MM.1S (cell line): ENCODE measurements around the gene CT47C1.

Experiments used
- DNase-seq: peaks from one replicate; pipeline ENCODE4 v3.0.0-alpha.2; 2015
- H2AFZ ChIP-seq: fragments of 300-600 bp; sonication (generic); 2 replicates; pipeline ENCODE4 v1.6.0; 2016; ENCODE audit warnings: antibody characterized with exemption, low read length
- H3F3A ChIP-seq: fragments of 300-600 bp; sonication (generic); 2 replicates; pipeline ENCODE4 v1.6.1; 2016; ENCODE audit warnings: mild to moderate bottlenecking, antibody characterized with exemption, low read length, moderate library complexity, mixed read lengths; ENCODE audit not compliant: insufficient read depth
- H3K27ac ChIP-seq: fragments of 300-600 bp; sonication (generic); 2 replicates; pipeline ENCODE4 v1.5.1; 2016; ENCODE audit warnings: mild to moderate bottlenecking, low read length
- H3K27me3 ChIP-seq: fragments of 300-600 bp; sonication (generic); replicated peaks from 2 replicates; pipeline ENCODE4 v1.6.0; 2016; ENCODE audit warnings: low read length; ENCODE audit not compliant: insufficient read depth
- H3K36me3 ChIP-seq: fragments of 300-600 bp; sonication (generic); replicated peaks from 2 replicates; pipeline ENCODE4 v1.6.1; 2016; ENCODE audit warnings: mild to moderate bottlenecking, low read length, mixed read lengths; ENCODE audit not compliant: insufficient read depth
- H3K4me1 ChIP-seq: fragments of 300-600 bp; sonication (generic); 2 replicates; pipeline ENCODE4 v1.6.1; 2016; ENCODE audit warnings: low read length, mixed read lengths
- H3K4me2 ChIP-seq: fragments of 300-600 bp; sonication (generic); 2 replicates; pipeline ENCODE4 v1.6.0; 2016; ENCODE audit warnings: low read depth, low read length
- H3K4me3 ChIP-seq: fragments of 300-600 bp; sonication (generic); 2 replicates; pipeline ENCODE4 v1.5.1; 2016; ENCODE audit warnings: low read length, mixed read lengths
- H3K79me2 ChIP-seq: fragments of 300-600 bp; sonication (generic); 2 replicates; pipeline ENCODE4 v1.6.1; 2016; ENCODE audit warnings: mixed run types, low read length, mixed read lengths
- H3K9ac ChIP-seq: fragments of 300-600 bp; sonication (generic); 2 replicates; pipeline ENCODE4 v1.6.1; 2016; ENCODE audit warnings: low read length, mixed read lengths
- H3K9me2 ChIP-seq: fragments of 300-600 bp; sonication (generic); replicated peaks from 2 replicates; pipeline ENCODE4 v1.6.1; 2016; ENCODE audit warnings: mild to moderate bottlenecking, low read length, mixed read lengths; ENCODE audit not compliant: insufficient read depth
- H3K9me3 ChIP-seq: fragments of 300-600 bp; sonication (generic); replicated peaks from 2 replicates; pipeline ENCODE4 v1.6.1; 2016; ENCODE audit warnings: mild to moderate bottlenecking, low read length, mixed read lengths; ENCODE audit not compliant: insufficient read depth
- H4K20me1 ChIP-seq: fragments of 300-600 bp; sonication (generic); 2 replicates; pipeline ENCODE4 v1.6.1; 2016; ENCODE audit warnings: mild to moderate bottlenecking, low read length, moderate library complexity, mixed read lengths; ENCODE audit not compliant: insufficient read depth
- EZH2 ChIP-seq: fragments of 300-600 bp; sonication (generic); optimal IDR thresholded peaks from 2 replicates; pipeline ENCODE3; 2017; ENCODE audit warnings: low read depth, mild to moderate bottlenecking, antibody characterized with exemption, low read length, mixed read lengths
- EZH2phosphoT487 ChIP-seq: fragments of 300-600 bp; sonication (generic); IDR thresholded peaks from 2 replicates; pipeline ENCODE4 v1.6.1; 2018; ENCODE audit warnings: antibody characterized with exemption, low read length
- TF ChIP-seq, protein P1 (sequence below): fragments of 300-600 bp; sonication (generic); IDR thresholded peaks from 2 replicates; pipeline ENCODE4 v1.5.1; 2016; ENCODE audit warnings: antibody characterized with exemption, low read length, mixed read lengths

Gene CT47C1

DNA sequence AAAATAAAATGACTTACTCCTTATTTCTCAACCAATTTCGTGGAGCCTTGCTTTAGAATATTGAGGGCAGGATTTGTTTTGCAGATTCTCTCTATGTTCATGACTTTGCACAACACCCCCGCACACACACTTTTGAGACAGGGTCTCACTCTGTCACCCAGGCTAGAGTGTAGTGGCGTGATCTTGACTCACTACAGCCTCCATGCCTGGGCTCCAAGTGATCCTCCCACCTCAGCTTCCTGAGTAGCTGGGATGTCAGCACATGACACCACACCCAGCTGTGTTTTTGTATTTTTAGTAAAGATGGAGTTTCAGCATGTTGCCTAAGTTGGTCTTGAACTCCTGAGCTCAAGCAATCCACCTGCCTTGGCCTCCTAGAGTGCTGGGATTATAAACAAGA lies 12.0 kb downstream of the CT47C1 start:
- Histone ChIP-seq H2AFZ (no peak overlapping the region), H3K27me3 (no peaks in the 10 kb centered on the region), H3K36me3 (no peaks in the 10 kb centered on the region), H3F3A (no peaks in the 10 kb centered on the region), H3K4me2 (no peak overlapping the region), H3K9me2 (no peaks in the 10 kb centered on the region), H3K4me3 (no peak overlapping the region), H4K20me1 (no peaks in the 10 kb centered on the region), H3K27ac (no peak overlapping the region), H3K79me2 (no peaks in the 10 kb centered on the region), H3K9me3 (no peaks in the 10 kb centered on the region), H3K4me1 (no peaks in the 10 kb centered on the region), H3K9ac (no peak overlapping the region)
- TF ChIP-seq, protein P1, sequence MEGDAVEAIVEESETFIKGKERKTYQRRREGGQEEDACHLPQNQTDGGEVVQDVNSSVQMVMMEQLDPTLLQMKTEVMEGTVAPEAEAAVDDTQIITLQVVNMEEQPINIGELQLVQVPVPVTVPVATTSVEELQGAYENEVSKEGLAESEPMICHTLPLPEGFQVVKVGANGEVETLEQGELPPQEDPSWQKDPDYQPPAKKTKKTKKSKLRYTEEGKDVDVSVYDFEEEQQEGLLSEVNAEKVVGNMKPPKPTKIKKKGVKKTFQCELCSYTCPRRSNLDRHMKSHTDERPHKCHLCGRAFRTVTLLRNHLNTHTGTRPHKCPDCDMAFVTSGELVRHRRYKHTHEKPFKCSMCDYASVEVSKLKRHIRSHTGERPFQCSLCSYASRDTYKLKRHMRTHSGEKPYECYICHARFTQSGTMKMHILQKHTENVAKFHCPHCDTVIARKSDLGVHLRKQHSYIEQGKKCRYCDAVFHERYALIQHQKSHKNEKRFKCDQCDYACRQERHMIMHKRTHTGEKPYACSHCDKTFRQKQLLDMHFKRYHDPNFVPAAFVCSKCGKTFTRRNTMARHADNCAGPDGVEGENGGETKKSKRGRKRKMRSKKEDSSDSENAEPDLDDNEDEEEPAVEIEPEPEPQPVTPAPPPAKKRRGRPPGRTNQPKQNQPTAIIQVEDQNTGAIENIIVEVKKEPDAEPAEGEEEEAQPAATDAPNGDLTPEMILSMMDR = no peak
- DNase-seq = no peak

DNA sequence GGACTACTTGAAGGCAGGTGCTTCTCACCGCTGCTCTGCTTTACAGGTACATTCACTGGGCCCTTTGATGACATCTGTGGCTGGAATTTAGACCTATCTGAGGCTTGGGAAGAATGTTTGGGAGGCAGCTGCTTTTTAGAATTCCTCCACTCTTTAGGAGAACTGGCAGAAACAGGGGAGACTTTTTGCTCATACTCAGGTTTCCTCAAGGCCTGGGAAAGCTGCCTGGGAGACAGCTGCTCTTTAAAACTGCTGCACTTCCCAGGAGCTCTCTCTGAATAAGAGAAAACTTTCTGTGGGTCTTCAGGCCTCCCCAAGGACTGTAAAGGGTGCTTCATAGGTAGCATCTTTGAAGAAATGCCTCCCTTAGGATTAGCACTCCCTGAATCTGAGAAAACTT lies 14.3 kb downstream of the CT47C1 start:
- Histone ChIP-seq H3K4me1 (no peaks in the 10 kb centered on the region), H3K79me2 (no peaks in the 10 kb centered on the region), H3K9ac (no peak overlapping the region), H3K36me3 (no peaks in the 10 kb centered on the region), H2AFZ (no peak overlapping the region), H3F3A (no peaks in the 10 kb centered on the region), H3K9me2 (no peaks in the 10 kb centered on the region), H3K4me2 (no peak overlapping the region), H3K27ac (no peak overlapping the region), H3K27me3 (no peaks in the 10 kb centered on the region), H3K9me3 (no peaks in the 10 kb centered on the region), H3K4me3 (no peak overlapping the region), H4K20me1 (no peaks in the 10 kb centered on the region)
- TF ChIP-seq, protein P1 = no peak
- TF ChIP-seq EZH2phosphoT487 (no peak), EZH2 (no peak)
- no peak for DNase-seq

DNA sequence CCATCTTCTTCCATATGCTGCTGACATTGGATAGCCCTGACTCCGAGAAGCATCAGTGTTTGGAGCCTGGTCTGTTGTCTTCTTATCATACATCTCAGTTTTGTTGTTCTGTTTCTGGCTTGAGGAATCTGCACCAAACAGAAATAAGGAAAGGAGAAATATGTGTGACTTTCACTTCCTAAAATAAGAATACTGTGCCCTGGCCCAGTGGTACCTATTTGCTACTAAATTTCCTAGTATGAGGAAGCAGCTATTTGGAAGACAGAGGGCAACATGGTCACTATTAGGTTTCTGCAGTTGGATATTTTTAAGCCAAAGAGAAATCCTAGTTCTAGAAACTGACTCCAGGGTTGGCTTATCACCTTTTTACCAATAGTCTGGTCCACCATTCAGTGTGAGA lies 16.8 kb downstream of the CT47C1 start:
- Histone ChIP-seq H3K9me2 (no peaks in the 10 kb centered on the region), H2AFZ (no peak overlapping the region), H3K27ac (no peak overlapping the region), H3K9me3 (no peaks in the 10 kb centered on the region), H3K4me1 (no peaks in the 10 kb centered on the region), H3K27me3 (no peaks in the 10 kb centered on the region), H4K20me1 (no peaks in the 10 kb centered on the region), H3K4me3 (no peak overlapping the region), H3K36me3 (no peaks in the 10 kb centered on the region), H3K4me2 (no peak overlapping the region), H3K79me2 (no peaks in the 10 kb centered on the region), H3K9ac (no peak overlapping the region), H3F3A (no peaks in the 10 kb centered on the region)
- no peak for DNase-seq
- TF ChIP-seq EZH2 = no peak
- no peak for TF ChIP-seq EZH2phosphoT487
- TF ChIP-seq, protein P1 = no peak

DNA sequence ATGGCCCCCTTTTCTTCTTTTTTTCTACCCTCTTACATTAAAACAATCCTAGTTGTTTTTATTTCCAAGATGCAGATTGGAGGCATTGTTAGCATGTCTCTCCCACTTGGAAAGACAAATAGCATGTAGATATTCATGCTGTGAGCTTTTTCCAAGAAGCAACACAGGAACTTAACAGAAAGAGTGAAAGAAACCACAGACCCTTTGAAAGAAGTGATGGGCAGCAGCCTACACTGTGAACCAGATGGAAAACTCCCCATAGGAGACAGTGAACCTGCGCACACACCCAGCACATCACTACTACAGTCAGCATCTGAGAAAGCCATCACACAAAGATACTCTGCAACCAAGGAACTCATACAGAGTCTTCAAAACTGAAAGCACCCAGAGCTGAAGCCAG lies 17.8 kb downstream of the CT47C1 start:
- no peak overlapping the region for H3K9ac ChIP-seq
- H3K4me1 ChIP-seq = no peaks in the 10 kb centered on the region
- no peak for DNase-seq
- H3K4me3 ChIP-seq = no peak overlapping the region
- no peaks in the 10 kb centered on the region for H3K9me2 ChIP-seq
- H2AFZ ChIP-seq = no peak overlapping the region
- H3K9me3 ChIP-seq = no peaks in the 10 kb centered on the region
- H3K36me3 ChIP-seq = no peaks in the 10 kb centered on the region
- H3K27me3 ChIP-seq = no peaks in the 10 kb centered on the region
- TF ChIP-seq, protein P1 = no peak
- TF ChIP-seq EZH2phosphoT487 = no peak
- TF ChIP-seq EZH2 = no peak
- no peaks in the 10 kb centered on the region for H4K20me1 ChIP-seq
- H3K79me2 ChIP-seq = no peaks in the 10 kb centered on the region
- no peak overlapping the region for H3K4me2 ChIP-seq
- H3F3A ChIP-seq = no peaks in the 10 kb centered on the region
- no peak overlapping the region for H3K27ac ChIP-seq
